H1 (cell line): ENCODE data around the gene OPHN1.

Experiments
- BRCA1 ChIP-seq: IDR thresholded peaks from 2 replicates; pipeline ENCODE4 v1.6.1; 2012; ENCODE audit warnings: low read depth, low read length, improper control_type of control experiment
- CBX8 ChIP-seq: fragments of 300-800, 300-1000 bp; sonication (generic); IDR thresholded peaks from 2 replicates; pipeline ENCODE4 v1.7.1; 2016; ENCODE audit warnings: low read depth, low read length, borderline replicate concordance
- CEBPB ChIP-seq: IDR thresholded peaks from 2 replicates; pipeline ENCODE4 v1.6.1; 2012; ENCODE audit warnings: low read depth, low read length
- CTCF ChIP-seq, 3 experiments: IDR thresholded peaks; 1 replicate in 2 of 3; 2 replicates in 1 of 3; pipeline versions ENCODE4 v1.5.1 to v1.6.1; 2011; ENCODE audit warnings: low read length in 3 of 3, mild to moderate bottlenecking in 3 of 3, inconsistent platforms in 2 of 3, low read depth in 1 of 3, moderate library complexity in 1 of 3; ENCODE audit not compliant: insufficient read depth in 1 of 3; ENCODE audit errors: control extremely low read depth in 1 of 3
- EP300 ChIP-seq, 2 experiments: IDR thresholded peaks; 1 replicate in 1 of 2; 2 replicates in 1 of 2; pipeline ENCODE4 v1.6.1; 2011 to 2012; ENCODE audit warnings: low read depth in 2 of 2, low read length in 2 of 2, mild to moderate bottlenecking in 2 of 2, borderline replicate concordance in 1 of 2, inconsistent platforms in 1 of 2, moderate library complexity in 1 of 2
- NANOG ChIP-seq: IDR thresholded peaks from 2 replicates; pipeline ENCODE4 v1.6.1; 2011; ENCODE audit warnings: low read length, low read depth, mild to moderate bottlenecking, inconsistent platforms; ENCODE audit not compliant: insufficient read depth, poor library complexity, severe bottlenecking
- POLR2A ChIP-seq, 2 experiments: IDR thresholded peaks; 1 replicate in 1 of 2; 2 replicates in 1 of 2; pipeline ENCODE4 v1.6.1; 2011; ENCODE audit warnings: low read depth in 2 of 2, low read length in 2 of 2, mild to moderate bottlenecking in 2 of 2; ENCODE audit errors: control extremely low read depth in 1 of 2
- POLR2AphosphoS5 ChIP-seq: IDR thresholded peaks from 2 replicates; pipeline ENCODE4 v1.6.1; 2011; ENCODE audit warnings: low read depth, low read length
- RAD21 ChIP-seq, 2 experiments: IDR thresholded peaks in 1 of 2; conservative IDR thresholded peaks in 1 of 2; 2 replicates each; pipeline ENCODE4 v1.6.1; 2011; ENCODE audit warnings: low read depth in 2 of 2, low read length in 2 of 2, improper control_type of control experiment in 1 of 2, inconsistent platforms in 1 of 2, mild to moderate bottlenecking in 1 of 2, moderate library complexity in 1 of 2
- RFX5 ChIP-seq: IDR thresholded peaks from 2 replicates; pipeline ENCODE4 v1.6.1; 2011; ENCODE audit warnings: low read depth, low read length, improper control_type of control experiment, borderline replicate concordance
- SP2 ChIP-seq: IDR thresholded peaks from 2 replicates; pipeline ENCODE4 v1.6.1; 2012; ENCODE audit warnings: mild to moderate bottlenecking, low read length, inconsistent platforms
- TCF12 ChIP-seq: IDR thresholded peaks from 2 replicates; pipeline ENCODE4 v1.6.1; 2011; ENCODE audit warnings: low read depth, mild to moderate bottlenecking, low read length
- USF2 ChIP-seq: IDR thresholded peaks from 2 replicates; pipeline ENCODE4 v1.6.1; 2011; ENCODE audit warnings: low read length, improper control_type of control experiment

- no peak for TF ChIP-seq USF2
- TF ChIP-seq EP300 (IDR thresholded peaks at IDR 0.05; ENCODE audit: borderline replicate concordance in 1 of 2, low read depth in 2 of 2, low read length in 2 of 2) = no peak
- no peak for TF ChIP-seq RFX5
- no peak for TF ChIP-seq CTCF (IDR thresholded peaks at IDR 0.05; ENCODE audit: control extremely low read depth in 1 of 3, insufficient read depth in 1 of 3, low read depth in 1 of 3, low read length in 3 of 3)
- TF ChIP-seq RAD21 (IDR thresholded peaks at IDR 0.05 in 1 of 2, conservative IDR thresholded peaks at IDR 0.05 in 1 of 2; ENCODE audit: low read depth in 2 of 2, low read length in 2 of 2) = no peak
- TF ChIP-seq NANOG = no peak
- TF ChIP-seq POLR2A (IDR thresholded peaks at IDR 0.05; ENCODE audit: control extremely low read depth in 1 of 2, low read depth in 2 of 2, low read length in 2 of 2) = peak; percentile 32 to 83
- TF ChIP-seq CEBPB = no peak
- no peak for TF ChIP-seq BRCA1
- no peak for TF ChIP-seq TCF12
- no peak for TF ChIP-seq SP2
- TF ChIP-seq POLR2AphosphoS5 = peak; percentile 73; the same call in 1 of the 2 replicates
- TF ChIP-seq CBX8 = no peak
These were observed at the start of gene OPHN1 for GRCh38 chrX:68433155-68433980.
